Cardiac fibroblast (primary cell): Measurements from ENCODE around the gene CNTNAP5.

ENCODE experiments used
- DNase-seq, 2 donors: peaks; one replicate each; pipeline versions ENCODE4 v3.0.0 to v3.0.0-alpha.2; 2010; ENCODE audit warnings: low read depth in 2 of 2
- H3K4me3 ChIP-seq, 2 donors: replicated peaks in 1 of 2; 1 replicate in 1 of 2; 2 replicates in 1 of 2; pipeline ENCODE4 v1.5.1; 2011; ENCODE audit warnings: low read depth in 2 of 2, low read length in 2 of 2, mild to moderate bottlenecking in 2 of 2, moderate library complexity in 1 of 2
- TF ChIP-seq, protein P1 (sequence below): IDR thresholded peaks from one replicate; pipeline ENCODE4 v1.5.1; 2011; ENCODE audit warnings: low read depth, mild to moderate bottlenecking, low read length, inconsistent platforms

The CNTNAP5 gene

GRCh38 chr2:124524155-124524915, 499.2 kb downstream of the CNTNAP5 start:
- H3K4me3 ChIP-seq: no peak overlapping the region
- DNase-seq: no peak
- TF ChIP-seq, protein P1, sequence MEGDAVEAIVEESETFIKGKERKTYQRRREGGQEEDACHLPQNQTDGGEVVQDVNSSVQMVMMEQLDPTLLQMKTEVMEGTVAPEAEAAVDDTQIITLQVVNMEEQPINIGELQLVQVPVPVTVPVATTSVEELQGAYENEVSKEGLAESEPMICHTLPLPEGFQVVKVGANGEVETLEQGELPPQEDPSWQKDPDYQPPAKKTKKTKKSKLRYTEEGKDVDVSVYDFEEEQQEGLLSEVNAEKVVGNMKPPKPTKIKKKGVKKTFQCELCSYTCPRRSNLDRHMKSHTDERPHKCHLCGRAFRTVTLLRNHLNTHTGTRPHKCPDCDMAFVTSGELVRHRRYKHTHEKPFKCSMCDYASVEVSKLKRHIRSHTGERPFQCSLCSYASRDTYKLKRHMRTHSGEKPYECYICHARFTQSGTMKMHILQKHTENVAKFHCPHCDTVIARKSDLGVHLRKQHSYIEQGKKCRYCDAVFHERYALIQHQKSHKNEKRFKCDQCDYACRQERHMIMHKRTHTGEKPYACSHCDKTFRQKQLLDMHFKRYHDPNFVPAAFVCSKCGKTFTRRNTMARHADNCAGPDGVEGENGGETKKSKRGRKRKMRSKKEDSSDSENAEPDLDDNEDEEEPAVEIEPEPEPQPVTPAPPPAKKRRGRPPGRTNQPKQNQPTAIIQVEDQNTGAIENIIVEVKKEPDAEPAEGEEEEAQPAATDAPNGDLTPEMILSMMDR: no peak

DNA sequence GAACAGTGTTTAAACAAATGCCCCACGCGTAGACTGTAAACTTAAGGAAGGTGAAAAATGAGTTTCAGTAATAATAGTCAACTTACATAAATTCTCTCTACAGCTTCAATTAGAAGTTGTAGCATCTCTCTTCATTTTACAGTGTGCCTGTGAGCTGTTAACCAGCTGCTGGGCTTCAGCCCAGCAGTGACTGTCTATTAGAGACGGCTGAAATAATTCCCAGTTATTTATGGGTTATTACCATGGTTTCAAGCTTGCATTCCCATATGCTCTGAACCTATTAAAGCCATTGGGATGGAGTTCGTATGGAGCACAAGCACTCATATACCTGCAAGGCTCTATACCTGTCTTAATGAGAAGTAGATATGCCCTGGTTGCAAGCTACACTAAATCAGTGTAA, 501.1 kb downstream of the CNTNAP5 start:
- H3K4me3 ChIP-seq: no peak overlapping the region
- DNase-seq: no peak
- TF ChIP-seq, protein P1: no peak

- peak; percentile 9 to 21 for DNase-seq
- H3K4me3 ChIP-seq: no peak overlapping the region
- TF ChIP-seq, protein P1: no peak
These were observed 505.1 kb downstream of the CNTNAP5 start for GRCh38 chr2:124530203-124530602.

GRCh38 chr2:124533226-124533954, 508.3 kb downstream of the CNTNAP5 start:
- no peak for DNase-seq
- TF ChIP-seq, protein P1: no peak
- H3K4me3 ChIP-seq: no peak overlapping the region

GRCh38 chr2:124534028-124534427, 508.9 kb downstream of the CNTNAP5 start:
- TF ChIP-seq, protein P1: no peak
- H3K4me3 ChIP-seq: no peak overlapping the region
- DNase-seq: no peak

- no peak overlapping the region for H3K4me3 ChIP-seq
- TF ChIP-seq, protein P1: no peak
- DNase-seq: no peak
These were observed 510.7 kb downstream of the CNTNAP5 start for GRCh38 chr2:124535816-124536215.
